ENCODE measurements around the gene USP37.

- TF ChIP-seq CTCF (IDR thresholded peaks at IDR 0.05; ENCODE audit: low read length), result peak; percentile 85
- TF ChIP-seq EZH2 (IDR thresholded peaks at IDR 0.05; ENCODE audit: borderline replicate concordance, low read length), result no peak
Measured at GRCh38 chr2:218406209-218406948, 161.8 kb downstream of the USP37 start.

All from OCI-LY1 (cell line).